Keratinocyte (primary cell): ENCODE data around the gene PAK2.

Experiments
- EZH2 ChIP-seq: IDR thresholded peaks from one replicate; pipeline ENCODE4 v1.6.1; 2012; ENCODE audit warnings: inconsistent platforms, mild to moderate bottlenecking, low read length, moderate library complexity
- TF ChIP-seq, protein P1 (sequence below), 3 experiments: IDR thresholded peaks in 1 of 3; conservative IDR thresholded peaks in 1 of 3; optimal IDR thresholded peaks in 1 of 3; 2 replicates in 2 of 3; 3 replicates in 1 of 3; pipeline versions ENCODE3 to v1.5.1; 2011; ENCODE audit warnings: low read length in 3 of 3, mild to moderate bottlenecking in 3 of 3, moderate library complexity in 2 of 3, control low read depth in 1 of 3, inconsistent platforms in 1 of 3; ENCODE audit not compliant: insufficient read depth in 2 of 3; ENCODE audit errors: extremely low read depth in 1 of 3

DNA sequence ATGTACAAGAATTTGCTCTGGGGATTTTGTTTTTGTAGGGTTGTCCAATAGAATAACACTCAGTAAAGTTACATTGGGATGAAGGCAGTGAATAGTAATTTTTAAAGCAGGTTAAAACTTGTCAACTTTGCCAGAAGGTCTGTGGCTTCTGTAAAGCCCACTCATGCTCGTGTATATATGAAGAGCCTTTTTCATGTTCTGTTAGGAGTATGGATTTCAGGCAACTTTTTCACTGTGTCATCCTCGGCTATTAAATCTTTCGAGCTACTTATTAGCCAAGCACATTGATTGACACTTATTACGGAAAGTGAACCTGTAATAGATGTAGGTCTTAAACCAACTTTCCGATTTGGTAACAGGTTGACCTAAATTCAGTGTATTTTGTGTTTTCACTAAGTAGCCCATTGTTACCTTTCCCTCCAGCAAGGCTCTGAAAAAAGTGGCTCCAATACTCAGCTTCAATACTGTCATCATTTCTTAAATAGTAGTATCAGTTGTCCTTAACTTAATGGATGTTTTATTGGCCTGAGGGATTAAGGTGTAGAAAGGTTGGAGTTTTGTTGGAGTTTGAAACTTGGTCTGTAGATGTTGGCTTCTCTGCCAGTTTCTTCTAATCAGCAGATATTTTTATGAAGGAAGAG lies 1.7 kb downstream of the PAK2 start:
- TF ChIP-seq, protein P1, sequence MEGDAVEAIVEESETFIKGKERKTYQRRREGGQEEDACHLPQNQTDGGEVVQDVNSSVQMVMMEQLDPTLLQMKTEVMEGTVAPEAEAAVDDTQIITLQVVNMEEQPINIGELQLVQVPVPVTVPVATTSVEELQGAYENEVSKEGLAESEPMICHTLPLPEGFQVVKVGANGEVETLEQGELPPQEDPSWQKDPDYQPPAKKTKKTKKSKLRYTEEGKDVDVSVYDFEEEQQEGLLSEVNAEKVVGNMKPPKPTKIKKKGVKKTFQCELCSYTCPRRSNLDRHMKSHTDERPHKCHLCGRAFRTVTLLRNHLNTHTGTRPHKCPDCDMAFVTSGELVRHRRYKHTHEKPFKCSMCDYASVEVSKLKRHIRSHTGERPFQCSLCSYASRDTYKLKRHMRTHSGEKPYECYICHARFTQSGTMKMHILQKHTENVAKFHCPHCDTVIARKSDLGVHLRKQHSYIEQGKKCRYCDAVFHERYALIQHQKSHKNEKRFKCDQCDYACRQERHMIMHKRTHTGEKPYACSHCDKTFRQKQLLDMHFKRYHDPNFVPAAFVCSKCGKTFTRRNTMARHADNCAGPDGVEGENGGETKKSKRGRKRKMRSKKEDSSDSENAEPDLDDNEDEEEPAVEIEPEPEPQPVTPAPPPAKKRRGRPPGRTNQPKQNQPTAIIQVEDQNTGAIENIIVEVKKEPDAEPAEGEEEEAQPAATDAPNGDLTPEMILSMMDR (optimal IDR thresholded peaks at IDR 0.05 in 1 of 3, IDR thresholded peaks at IDR 0.05 in 1 of 3, conservative IDR thresholded peaks at IDR 0.05 in 1 of 3; ENCODE audit: extremely low read depth in 1 of 3, insufficient read depth in 2 of 3, low read length in 3 of 3): no peak
- no peak for TF ChIP-seq EZH2
